ENCODE results near the gene STRN3. TPM values are rescaled to one million over a fixed set of nuclear protein-coding genes. Genes with fewer than 3 reads are reported as not detected.

Gene STRN3
- total and polyA plus RNA-seq, 2 of the 8 experiments (the other 6 are each of a cell fraction or from before 2014, with no cell fraction given), result 8.7 to 38.1 TPM

- WGBS, 2 experiments (ENCODE audit: extremely low coverage in 1 of 2, insufficient coverage in 1 of 2, insufficient read length in 1 of 2, insufficient replicate concordance in 2 of 2, low coverage in 1 of 2, low lambda C conversion rate in 2 of 2, missing lambda C conversion rate in 1 of 2), result 91% methylated on average over 1 of the region's 1 CpG; no CpG with 5 or more reads in 1 of the 2 experiments
- Histone ChIP-seq H3K9ac (replicated peaks in 1 of 4; ENCODE audit: extremely low read depth in 1 of 4, low read depth in 3 of 4, low read length in 3 of 4) (no peak overlapping the region), H4K8ac (ENCODE audit: extremely low read depth, insufficient read depth, low read length) (no peak overlapping the region), H3K27me3 (replicated peaks in 1 of 4; ENCODE audit: control insufficient read depth in 3 of 4, extremely low read depth in 1 of 4, insufficient read depth in 3 of 4, low read length in 3 of 4) (no peaks in the 10 kb centered on the region), H3K18ac (ENCODE audit: extremely low read depth, low read length) (no peak overlapping the region), H3K4ac (replicated peaks; ENCODE audit: insufficient read length, low read depth, low read length) (no peak overlapping the region), H3K79me2 (ENCODE audit: control insufficient read depth in 1 of 2, insufficient read depth in 2 of 2, low read length in 2 of 2) (no peaks in the 10 kb centered on the region), H3K79me1 (ENCODE audit: low read depth, low read length) (no peaks in the 10 kb centered on the region), H3K4me1 (replicated peaks in 1 of 4; ENCODE audit: control insufficient read depth in 3 of 4, insufficient read depth in 4 of 4, low read length in 3 of 4) (peaks cover 0 to 3% (median 0%) of the 10 kb centered on the region in 4 experiments; a peak in 3 of 7 replicates), H2BK5ac (ENCODE audit: low read depth, low read length) (no peak overlapping the region), H4K91ac (replicated peaks; ENCODE audit: insufficient read length, low read length) (no peak overlapping the region), H3K9me3 (ENCODE audit: insufficient read depth in 2 of 2, low read depth in 1 of 2, low read length in 1 of 2) (no peaks in the 10 kb centered on the region), H3K4me3 (ENCODE audit: extremely low read depth in 1 of 4, insufficient read depth in 2 of 4, low read depth in 3 of 4, low read length in 4 of 4) (no peak overlapping the region), H2AK5ac (ENCODE audit: low read depth, low read length) (no peak overlapping the region), H3K27ac (ENCODE audit: low read depth, low read length) (no peak overlapping the region), H3K4me2 (ENCODE audit: insufficient read depth in 1 of 2, low read depth in 2 of 2, low read length in 2 of 2) (no peak overlapping the region), H2BK20ac (ENCODE audit: low read length) (no peak overlapping the region), H2BK120ac (replicated peaks; ENCODE audit: low read depth, low read length) (no peak overlapping the region), H4K20me1 (replicated peaks in 1 of 2; ENCODE audit: control insufficient read depth in 1 of 2, insufficient read depth in 2 of 2, low read length in 2 of 2) (no peaks in the 10 kb centered on the region), H3K23me2 (ENCODE audit: low read depth, low read length) (no peaks in the 10 kb centered on the region), H3K14ac (ENCODE audit: insufficient read length) (no peak overlapping the region), H3K23ac (ENCODE audit: insufficient read length) (no peak overlapping the region), H2AFZ (ENCODE audit: low read length) (no peak overlapping the region), H3K56ac (replicated peaks; ENCODE audit: insufficient read length, low read depth, low read length) (no peak overlapping the region), H2BK12ac (ENCODE audit: low read depth, low read length) (no peak overlapping the region), H3K36me3 (ENCODE audit: control insufficient read depth in 2 of 4, insufficient read depth in 4 of 4, low read length in 3 of 4) (no peaks in the 10 kb centered on the region), H4K5ac (ENCODE audit: insufficient read length, low read depth, low read length) (no peak overlapping the region), H2BK15ac (ENCODE audit: low read length) (no peak overlapping the region)
- POLR2A ChIA-PET (ENCODE audit: partially characterized antibody), result interaction anchor here (3.2 kb wide), 1 partner anchor 16 kb away, joined by 18 read pairs; the partner anchor contains the start of genes AP4S1 and STRN3
- CTCF ChIA-PET (ENCODE audit: partially characterized antibody), result interaction anchor here (0.6 to 2.0 kb wide), 2 partner anchors 15 to 36 kb away, joined by 3 to 5 read pairs; no protein-coding TSS in a partner anchor
- FAIRE-seq (no peak), DNase-seq (ENCODE audit: low read depth in 1 of 2, low spot score in 2 of 2) (no peak)
- TF ChIP-seq RFX5 (IDR thresholded peaks at IDR 0.05; ENCODE audit: borderline replicate concordance, low read depth, low read length) (no peak), KDM4A (IDR thresholded peaks at IDR 0.05; ENCODE audit: low read depth, low read length, severe bottlenecking) (no peak), ZNF274 (IDR thresholded peaks at IDR 0.05; ENCODE audit: borderline replicate concordance, extremely low read depth, low read length) (no peak), TBP (IDR thresholded peaks at IDR 0.05; ENCODE audit: low read depth, low read length) (no peak), MAX (IDR thresholded peaks at IDR 0.05) (no peak), CBX5 (IDR thresholded peaks at IDR 0.05; ENCODE audit: low read depth, low read length) (no peak), SRF (IDR thresholded peaks at IDR 0.05; ENCODE audit: low read depth, low read length) (no peak), ATF3 (IDR thresholded peaks at IDR 0.05; ENCODE audit: insufficient read depth, low read depth, low read length) (no peak)
These were observed 16.1 kb upstream of the STRN3 start for GRCh38 chr14:31042300-31042699.

Data from H1 (cell line).